GM12878 (cell line): ENCODE results near the gene TCF15. TPM values are rescaled to one million over a fixed set of nuclear protein-coding genes. Genes with fewer than 3 reads are reported as not detected.

Experiments
- ATAC-seq: fragments of 200-7000 bp; cut with Tn5 transposase; 3 replicates; pipeline ENCODE4 v1.9.1; 2020; ENCODE audit warnings: mild to moderate bottlenecking, moderate library complexity
- BruUV-seq: library from RNA; stranded (reverse); fragments of 400-500 nt; replicated peaks from 2 replicates; lab custom pipeline; 2021; lab: Mats Ljungman, UMichigan
- CTCF ChIA-PET: fragments of 300-600 bp; sonication (Branson Sonifier 250); formaldehyde crosslinking; extraction: SDS; loops from one replicate; lab custom pipeline; 2021; ENCODE audit warnings: inconsistent platforms; lab: Yijun Ruan, JAX
- POLR2A ChIA-PET: fragments of 350-600 bp; formaldehyde crosslinking; extraction: SDS; loops from one replicate; lab custom pipeline; 2021; ENCODE audit warnings: inconsistent platforms; lab: Charles Lee
- RAD21 ChIA-PET: fragments of 300-600 bp; sonication (Branson Sonifier 250); formaldehyde crosslinking; loops from one replicate; lab custom pipeline; 2023; ENCODE audit warnings: antibody characterized with exemption; ENCODE audit not compliant: unreplicated experiment; lab: Charles Lee
- SMC1A ChIA-PET: fragments of 300-600 bp; sonication (Branson Sonifier 250); formaldehyde crosslinking; loops from one replicate; lab custom pipeline; 2023; ENCODE audit not compliant: unreplicated experiment, uncharacterized antibody; lab: Charles Lee
- DNase-seq: peaks from one replicate; pipeline ENCODE4 v3.0.0-alpha.2; 2011; ENCODE audit warnings: low read depth, low spot score
- FAIRE-seq: peaks from 3 replicates; lab custom pipeline; 2011; peaks lifted over from hg19 to GRCh38; lab: Jason Lieb, UNC
- H2AFZ ChIP-seq: 2 replicates; pipeline ENCODE4 v1.6.0; 2011; ENCODE audit warnings: low read depth, low read length, control low read depth; ENCODE audit not compliant: control insufficient read depth
- H3K27ac ChIP-seq: 2 replicates; pipeline ENCODE4 v1.5.1; 2011; ENCODE audit warnings: control low read depth; ENCODE audit not compliant: control insufficient read depth, insufficient read depth
- H3K27me3 ChIP-seq, 2 experiments: replicated peaks in 1 of 2; 2 replicates each; pipeline versions ENCODE4 v1.6.0 to v1.6.1; 2011; ENCODE audit warnings: low read length in 1 of 2; ENCODE audit not compliant: control insufficient read depth in 2 of 2, insufficient read depth in 2 of 2
- H3K36me3 ChIP-seq, 2 experiments: 2 replicates each; pipeline ENCODE4 v1.5.1; 2011; ENCODE audit warnings: low read length in 1 of 2; ENCODE audit not compliant: control insufficient read depth in 2 of 2, insufficient read depth in 2 of 2
- H3K4me1 ChIP-seq: 2 replicates; pipeline ENCODE4 v1.6.1; 2011; ENCODE audit warnings: mild to moderate bottlenecking, low read length, moderate library complexity, mixed read lengths; ENCODE audit not compliant: control insufficient read depth, insufficient read depth
- H3K4me2 ChIP-seq: 2 replicates; pipeline ENCODE4 v1.6.0; 2011; ENCODE audit warnings: control low read depth; ENCODE audit not compliant: control insufficient read depth, insufficient read depth
- H3K4me3 ChIP-seq: fragments of 200-600 bp; sonication (generic); 2 replicates; pipeline ENCODE4 v1.5.1; 2016
- H3K79me2 ChIP-seq: 2 replicates; pipeline ENCODE4 v1.6.0; 2011; ENCODE audit warnings: low read length; ENCODE audit not compliant: control insufficient read depth, insufficient read depth
- H3K9ac ChIP-seq: 2 replicates; pipeline ENCODE4 v1.8.0; 2011; ENCODE audit warnings: low read length, control low read depth, mixed read lengths; ENCODE audit not compliant: control insufficient read depth, insufficient read depth
- H3K9me3 ChIP-seq: replicated peaks from 3 replicates; pipeline ENCODE4 v1.5.1; 2011; ENCODE audit warnings: mild to moderate bottlenecking, low read length; ENCODE audit not compliant: control insufficient read depth, insufficient read depth
- H4K20me1 ChIP-seq: 2 replicates; pipeline ENCODE4 v1.6.0; 2011; ENCODE audit not compliant: control insufficient read depth, insufficient read depth
- BCL11A ChIP-seq: IDR thresholded peaks from 2 replicates; pipeline ENCODE4 v1.6.1; 2011; ENCODE audit warnings: low read depth, low read length
- CBFB ChIP-seq: IDR thresholded peaks from 2 replicates; pipeline ENCODE4 v1.6.1; 2016; ENCODE audit warnings: antibody characterized with exemption, low read depth
- JUND ChIP-seq: IDR thresholded peaks from 2 replicates; pipeline ENCODE4 v1.6.1; 2012; ENCODE audit warnings: low read depth, mild to moderate bottlenecking, low read length, improper control_type of control experiment, moderate library complexity
- MEF2B ChIP-seq: fragments of 450-650 bp; IDR thresholded peaks from 2 replicates; pipeline ENCODE4 v1.6.1; 2018; ENCODE audit warnings: mild to moderate bottlenecking, moderate library complexity; ENCODE audit not compliant: partially characterized antibody, poor library complexity, severe bottlenecking
- NBN ChIP-seq: fragments of 450-650 bp; IDR thresholded peaks from 2 replicates; pipeline ENCODE4 v1.6.1; 2016
- NFYB ChIP-seq: IDR thresholded peaks from 2 replicates; pipeline ENCODE4 v1.6.1; 2011; ENCODE audit warnings: low read depth, mild to moderate bottlenecking, low read length, improper control_type of control experiment, moderate library complexity; ENCODE audit not compliant: insufficient read depth
- POLR2A ChIP-seq: IDR thresholded peaks from 2 replicates; pipeline ENCODE4 v1.6.1; 2011; ENCODE audit warnings: low read depth, mild to moderate bottlenecking, low read length
- SMARCA5 ChIP-seq: fragments of 450-650 bp; IDR thresholded peaks from 2 replicates; pipeline ENCODE4 v1.6.1; 2017; ENCODE audit warnings: mild to moderate bottlenecking
- STAT1 ChIP-seq: fragments of 450-650 bp; conservative IDR thresholded peaks from 2 replicates; pipeline ENCODE4 v1.6.1; 2014; ENCODE audit warnings: antibody characterized with exemption, mild to moderate bottlenecking
- TCF12 ChIP-seq: IDR thresholded peaks from 2 replicates; pipeline ENCODE4 v1.6.1; 2011; ENCODE audit warnings: low read depth, mild to moderate bottlenecking, low read length
- WRNIP1 ChIP-seq: IDR thresholded peaks from 2 replicates; pipeline ENCODE4 v1.6.1; 2011; ENCODE audit warnings: low read depth, low read length, improper control_type of control experiment, borderline replicate concordance
- ZNF274 ChIP-seq: IDR thresholded peaks from one replicate; pipeline ENCODE4 v1.8.0; 2011; ENCODE audit not compliant: insufficient read length, insufficient read depth
- WGBS: methylation state at CpG from one replicate; pipeline ENCODE4 v1.1.6; 2016; ENCODE audit warnings: low lambda C conversion rate; ENCODE audit not compliant: insufficient replicate concordance, insufficient coverage; ENCODE audit errors: missing lambda C conversion rate; 5-methylcytosine and 5-hydroxymethylcytosine counted together
- in situ Hi-C: fragments of 300-500 bp; cut with MboI; formaldehyde crosslinking; loops from 9 replicates; pipeline ENCODE4 v1.14.3; 2018; ENCODE audit warnings: mixed read lengths
- intact Hi-C: fragments of 100-400 bp; cut with micrococcal nuclease; formaldehyde crosslinking; loops from one replicate; pipeline ENCODE4 v1.14.2; 2022; ENCODE audit not compliant: unreplicated experiment
- polyA plus RNA-seq, 11 experiments: library from polyadenylated mRNA; depleted of rRNA in 4 of 11; unstranded in 6 of 11; stranded (reverse) in 5 of 11; fragments of >200 nt; fragmentation: Nextera tagmentation in 4 of 11; fragmentation: Illumina TruSeq in 1 of 11; extraction: Ambion mirVana in 4 of 11; extraction: Trizol in 1 of 11; gene quantifications; 1 replicate in 1 of 11; 2 replicates in 10 of 11; pipeline versions ENCODE4 v1.2.1 to v1.2.3, GENCODE V29; 2011 to 2016; ENCODE audit warnings: inconsistent platforms in 2 of 11, missing spikeins in 2 of 11, low read depth in 1 of 11
- total RNA-seq, 4 experiments: library from RNA; depleted of rRNA in 3 of 4; stranded (reverse); fragments of >200 nt in 3 of 4; fragmentation: Illumina TruSeq in 1 of 4; extraction: Trizol in 1 of 4; gene quantifications; 2 replicates each; pipeline versions ENCODE4 v1.2.1 to v1.2.3, GENCODE V29; 2013 to 2021
- TF ChIP-seq, protein P1 (sequence below): fragments of 450-650 bp; formaldehyde crosslinking; IDR thresholded peaks from 2 replicates; pipeline ENCODE4 v1.4.0; 2022; ENCODE audit warnings: mild to moderate bottlenecking, moderate library complexity
- TF ChIP-seq, protein P2 (sequence below): IDR thresholded peaks from 2 replicates; pipeline ENCODE4 v1.6.1; 2012; ENCODE audit warnings: low read depth, low read length, improper control_type of control experiment

Gene TCF15
- total and polyA plus RNA-seq, 10 of the 15 experiments (the other 5 are each of a cell fraction or from before 2014, with no cell fraction given) = 0.08 TPM; not detected in 9

DNA sequence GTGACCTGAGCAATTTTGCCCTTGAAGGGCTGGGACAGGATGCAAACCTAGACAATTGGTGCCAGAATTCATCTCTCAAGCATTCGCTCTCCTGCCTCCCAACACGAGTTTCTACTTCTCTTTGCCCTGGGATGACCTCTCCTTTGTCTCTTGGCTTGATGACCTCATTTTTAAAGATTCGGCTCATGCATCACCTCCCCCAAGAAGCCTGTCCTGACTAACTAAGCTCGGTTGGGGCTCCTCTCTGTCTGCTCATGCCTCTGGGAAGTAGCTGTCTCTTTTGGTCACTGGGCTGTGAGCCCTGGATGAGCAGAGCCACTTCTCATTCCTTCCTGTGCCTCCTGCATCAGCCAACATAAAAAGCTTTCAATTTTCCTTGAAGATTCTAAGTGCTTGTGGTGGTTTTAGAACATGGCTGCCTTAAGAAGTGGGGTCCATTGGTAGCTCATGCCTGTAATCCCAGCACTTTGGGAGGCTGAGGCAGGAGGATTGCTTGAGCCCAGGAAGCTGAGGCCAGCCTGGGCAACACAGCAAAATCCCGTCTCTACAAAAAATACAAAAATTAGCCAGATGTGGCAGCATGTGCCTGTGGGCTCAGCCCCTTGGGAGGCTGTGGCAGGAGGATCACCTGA, 11.1 kb upstream of the TCF15 start:
- DNase-seq (no peak), FAIRE-seq (no peak), ATAC-seq (no peak)
- no peak overlapping the region for H3K27ac ChIP-seq
- 2% methylated on average over 5 of the region's 5 CpGs for WGBS
- H3K4me1 ChIP-seq = no peaks in the 10 kb centered on the region
- no peak overlapping the region for H3K4me3 ChIP-seq
- CTCF ChIA-PET = no interaction called here
- H3K27me3 ChIP-seq = peaks cover 0 to 3% of the 10 kb centered on the region in 2 experiments; a peak in 2 of 4 replicates
- POLR2A ChIA-PET = no interaction called here
- SMC1A ChIA-PET = interaction anchor here (0.6 kb wide), 1 partner anchor 18 kb away, joined by 3 read pairs; no protein-coding TSS in a partner anchor
- H3K36me3 ChIP-seq = no peaks in the 10 kb centered on the region
- H2AFZ ChIP-seq = no peak overlapping the region
- H3K9ac ChIP-seq = no peak overlapping the region
- no peak overlapping the region for H3K4me2 ChIP-seq
- in situ Hi-C loops (no loop called here), intact Hi-C loops (no loop called here)
- H3K79me2 ChIP-seq = no peaks in the 10 kb centered on the region
- peaks cover 4% of the 10 kb centered on the region for H3K9me3 ChIP-seq
- RAD21 ChIA-PET = no interaction called here
- H4K20me1 ChIP-seq = no peaks in the 10 kb centered on the region
- BruUV-seq = no TSS peak
- TF ChIP-seq CBFB (no peak), TCF12 (no peak), NFYB (no peak), NBN (no peak), POLR2A (no peak), BCL11A (no peak), JUND (no peak), ZNF274 (no peak), STAT1 (no peak), SMARCA5 (no peak), WRNIP1 (no peak), MEF2B (no peak)
- TF ChIP-seq, protein P1, sequence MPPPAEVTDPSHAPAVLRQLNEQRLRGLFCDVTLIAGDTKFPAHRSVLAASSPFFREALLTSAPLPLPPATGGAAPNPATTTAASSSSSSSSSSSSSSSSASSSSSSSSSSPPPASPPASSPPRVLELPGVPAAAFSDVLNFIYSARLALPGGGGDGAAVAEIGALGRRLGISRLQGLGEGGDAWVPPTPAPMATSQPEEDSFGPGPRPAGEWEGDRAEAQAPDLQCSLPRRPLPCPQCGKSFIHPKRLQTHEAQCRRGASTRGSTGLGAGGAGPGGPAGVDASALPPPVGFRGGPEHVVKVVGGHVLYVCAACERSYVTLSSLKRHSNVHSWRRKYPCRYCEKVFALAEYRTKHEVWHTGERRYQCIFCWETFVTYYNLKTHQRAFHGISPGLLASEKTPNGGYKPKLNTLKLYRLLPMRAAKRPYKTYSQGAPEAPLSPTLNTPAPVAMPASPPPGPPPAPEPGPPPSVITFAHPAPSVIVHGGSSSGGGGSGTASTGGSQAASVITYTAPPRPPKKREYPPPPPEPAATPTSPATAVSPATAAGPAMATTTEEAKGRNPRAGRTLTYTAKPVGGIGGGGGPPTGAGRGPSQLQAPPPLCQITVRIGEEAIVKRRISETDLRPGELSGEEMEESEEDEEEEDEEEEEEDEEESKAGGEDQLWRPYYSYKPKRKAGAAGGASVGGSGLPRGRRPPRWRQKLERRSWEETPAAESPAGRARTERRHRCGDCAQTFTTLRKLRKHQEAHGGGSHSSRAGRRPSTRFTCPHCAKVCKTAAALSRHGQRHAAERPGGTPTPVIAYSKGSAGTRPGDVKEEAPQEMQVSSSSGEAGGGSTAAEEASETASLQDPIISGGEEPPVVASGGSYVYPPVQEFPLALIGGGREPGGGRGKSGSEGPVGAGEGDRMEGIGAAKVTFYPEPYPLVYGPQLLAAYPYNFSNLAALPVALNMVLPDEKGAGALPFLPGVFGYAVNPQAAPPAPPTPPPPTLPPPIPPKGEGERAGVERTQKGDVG (CRISPR knock-in tag) = no peak
- TF ChIP-seq, protein P2, sequence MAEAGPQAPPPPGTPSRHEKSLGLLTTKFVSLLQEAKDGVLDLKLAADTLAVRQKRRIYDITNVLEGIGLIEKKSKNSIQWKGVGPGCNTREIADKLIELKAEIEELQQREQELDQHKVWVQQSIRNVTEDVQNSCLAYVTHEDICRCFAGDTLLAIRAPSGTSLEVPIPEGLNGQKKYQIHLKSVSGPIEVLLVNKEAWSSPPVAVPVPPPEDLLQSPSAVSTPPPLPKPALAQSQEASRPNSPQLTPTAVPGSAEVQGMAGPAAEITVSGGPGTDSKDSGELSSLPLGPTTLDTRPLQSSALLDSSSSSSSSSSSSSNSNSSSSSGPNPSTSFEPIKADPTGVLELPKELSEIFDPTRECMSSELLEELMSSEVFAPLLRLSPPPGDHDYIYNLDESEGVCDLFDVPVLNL = no peak
